CD14-positive monocyte (primary cell): ENCODE data around the gene RABL3. TPM values are rescaled to one million over a fixed set of nuclear protein-coding genes. Genes with fewer than 3 reads are reported as not detected.

Experiments used
- DNase-seq, 3 donors: peaks; one replicate each; pipeline ENCODE4 v3.0.0-alpha.2; 2011 to 2022
- H2AFZ ChIP-seq: 2 replicates; pipeline ENCODE4 v1.6.0; 2012; ENCODE audit warnings: mild to moderate bottlenecking, low read depth, low read length, inconsistent platforms; ENCODE audit not compliant: insufficient read depth, poor library complexity, severe bottlenecking
- H3K27ac ChIP-seq, 2 donors: 1 replicate in 1 of 2; 2 replicates in 1 of 2; pipeline ENCODE4 v1.5.1; 2012 to 2013; ENCODE audit warnings: low read length in 2 of 2, control low read depth in 1 of 2, inconsistent platforms in 1 of 2, low read depth in 1 of 2, mild to moderate bottlenecking in 1 of 2
- H3K27me3 ChIP-seq, 2 donors: one replicate each; pipeline versions ENCODE4 v1.6.0 to v1.6.1; 2011 to 2013; ENCODE audit warnings: low read length in 2 of 2; ENCODE audit not compliant: control insufficient read depth in 2 of 2, insufficient read depth in 2 of 2
- H3K36me3 ChIP-seq, 2 donors: replicated peaks in 1 of 2; 1 replicate in 1 of 2; 2 replicates in 1 of 2; pipeline versions ENCODE4 v1.5.1 to v1.6.1; 2012 to 2013; ENCODE audit warnings: low read length in 2 of 2, control low read depth in 1 of 2, inconsistent platforms in 1 of 2, mild to moderate bottlenecking in 1 of 2; ENCODE audit not compliant: insufficient read depth in 2 of 2, control insufficient read depth in 1 of 2
- H3K4me1 ChIP-seq, 2 donors: 1 replicate in 1 of 2; 2 replicates in 1 of 2; pipeline versions ENCODE4 v1.5.1 to v1.6.1; 2012 to 2013; ENCODE audit warnings: low read length in 2 of 2, control low read depth in 1 of 2, inconsistent platforms in 1 of 2, mild to moderate bottlenecking in 1 of 2, moderate library complexity in 1 of 2; ENCODE audit not compliant: insufficient read depth in 2 of 2, control insufficient read depth in 1 of 2
- H3K4me2 ChIP-seq: replicated peaks from 2 replicates; pipeline ENCODE3; 2012; ENCODE audit warnings: low read length, moderate library complexity, mild to moderate bottlenecking; ENCODE audit not compliant: poor library complexity, severe bottlenecking; ENCODE audit errors: extremely low read depth
- H3K4me3 ChIP-seq, 3 experiments: fragments of 200-600 bp in 1 of 3; sonication (generic) in 1 of 3; replicated peaks in 1 of 3; 1 replicate in 2 of 3; 2 replicates in 1 of 3; pipeline ENCODE4 v1.5.1; 2011 to 2013; ENCODE audit warnings: low read length in 3 of 3, mild to moderate bottlenecking in 3 of 3, control low read depth in 2 of 3, low read depth in 2 of 3, inconsistent platforms in 1 of 3, moderate library complexity in 1 of 3
- H3K79me2 ChIP-seq: 2 replicates; pipeline ENCODE4 v1.6.0; 2012; ENCODE audit warnings: mild to moderate bottlenecking, control low read depth, inconsistent platforms, low read length, moderate library complexity; ENCODE audit not compliant: insufficient read depth
- H3K9ac ChIP-seq: 2 replicates; pipeline ENCODE4 v1.6.0; 2017; ENCODE audit warnings: low read length, mild to moderate bottlenecking; ENCODE audit not compliant: insufficient read depth, poor library complexity, severe bottlenecking
- H3K9me3 ChIP-seq, 2 donors: replicated peaks in 1 of 2; 1 replicate in 1 of 2; 2 replicates in 1 of 2; pipeline versions ENCODE4 v1.5.1 to v1.6.1; 2012 to 2013; ENCODE audit warnings: low read length in 2 of 2, control low read depth in 1 of 2; ENCODE audit not compliant: control insufficient read depth in 1 of 2, insufficient read depth in 1 of 2
- H4K20me1 ChIP-seq: 2 replicates; pipeline ENCODE4 v1.6.0; 2012; ENCODE audit warnings: mild to moderate bottlenecking, low read length, control low read depth, moderate library complexity; ENCODE audit not compliant: insufficient read depth
- H3K27ac Mint-ChIP-seq, 7 donors: one replicate each; pipeline ENCODE4 v1.8.0; 2020; ENCODE audit warnings: mild to moderate bottlenecking in 7 of 7, mixed read lengths in 7 of 7, moderate library complexity in 6 of 7, inconsistent platforms in 2 of 7
- H3K27me3 Mint-ChIP-seq, 3 donors: one replicate each; pipeline ENCODE4 v1.8.0; 2021 to 2022; ENCODE audit warnings: low read depth in 3 of 3, mild to moderate bottlenecking in 3 of 3, mixed read lengths in 3 of 3, moderate library complexity in 3 of 3, inconsistent platforms in 1 of 3
- H3K36me3 Mint-ChIP-seq, 2 donors: one replicate each; pipeline ENCODE4 v1.8.0; 2020; ENCODE audit warnings: mixed read lengths in 2 of 2, inconsistent platforms in 1 of 2, mild to moderate bottlenecking in 1 of 2
- H3K4me1 Mint-ChIP-seq: one replicate; pipeline ENCODE4 v1.8.0; 2020; ENCODE audit warnings: mild to moderate bottlenecking, mixed read lengths
- H3K4me3 Mint-ChIP-seq, 2 donors: one replicate each; pipeline ENCODE4 v1.8.0; 2020; ENCODE audit warnings: mild to moderate bottlenecking in 2 of 2, mixed read lengths in 2 of 2, moderate library complexity in 1 of 2
- H3K9me3 Mint-ChIP-seq, 7 donors: one replicate each; pipeline ENCODE4 v1.8.0; 2020 to 2022; ENCODE audit warnings: mixed read lengths in 7 of 7, mild to moderate bottlenecking in 6 of 7, moderate library complexity in 6 of 7, inconsistent platforms in 2 of 7
- CTCF ChIP-seq: fragments of 200-600 bp; IDR thresholded peaks from one replicate; pipeline ENCODE4 v1.8.0; 2022; ENCODE audit warnings: antibody characterized with exemption, mild to moderate bottlenecking
- WGBS: methylation state at CpG from one replicate; pipeline ENCODE4 v1.1.5; 2013; ENCODE audit warnings: missing lambda C conversion rate; ENCODE audit not compliant: insufficient coverage; 5-methylcytosine and 5-hydroxymethylcytosine counted together
- intact Hi-C, 2 donors: fragments of 100-400 bp; cut with micrococcal nuclease; formaldehyde crosslinking; loops; one replicate each; pipeline versions ENCODE4 v1.15.0 to v1.15.1; 2023
- polyA plus RNA-seq, 3 donors: library from polyadenylated mRNA; depleted of rRNA in 1 of 3; unstranded in 2 of 3; stranded (reverse) in 1 of 3; fragments of 300-500 nt in 2 of 3; fragments of >200 nt in 1 of 3; fragmentation: Illumina TruSeq in 2 of 3; gene quantifications; 1 replicate in 2 of 3; 2 replicates in 1 of 3; pipeline ENCODE4 v1.2.3, GENCODE V29; 2012 to 2021

The RABL3 gene
- polyA plus RNA-seq, 3 donors: 2.0 to 14.9 (median 11.5) TPM

- Histone ChIP-seq H3K36me3 (peaks cover 12 to 14% of the 10 kb centered on the region in 2 donors), H3K9ac (no peak overlapping the region), H2AFZ (no peak overlapping the region), H3K4me2 (no peak overlapping the region), H3K4me1 (no peaks in the 10 kb centered on the region), H4K20me1 (peaks cover 51% of the 10 kb centered on the region), H3K27me3 (no peaks in the 10 kb centered on the region), H3K4me3 (no peak overlapping the region), H3K9me3 (no peaks in the 10 kb centered on the region), H3K79me2 (peaks cover 38% of the 10 kb centered on the region), H3K27ac (no peak overlapping the region)
- H3K9me3 Mint-ChIP-seq: no peaks in the 10 kb centered on the region
- intact Hi-C loops: no loop called here
- peaks cover 15 to 22% of the 10 kb centered on the region in 2 donors for H3K36me3 Mint-ChIP-seq
- no peak for DNase-seq
- peak overlapping the region in 2 of 7 donors; percentile 3 to 46 for H3K27ac Mint-ChIP-seq
- no peak overlapping the region for H3K4me3 Mint-ChIP-seq
- no peak for TF ChIP-seq CTCF
- peaks cover 3% of the 10 kb centered on the region for H3K4me1 Mint-ChIP-seq
- WGBS: no CpG with 5 or more reads among the region's 3 CpGs
- peaks cover 0 to 2% (median 0%) of the 10 kb centered on the region in 3 donors for H3K27me3 Mint-ChIP-seq
Observed at GRCh38 chr3:120766576-120766975, 24.3 kb upstream of the RABL3 start.

GRCh38 chr3:120765830-120766493 is 23.6 kb upstream of the RABL3 start:
- DNase-seq: no peak
- H3K27me3 Mint-ChIP-seq: peaks cover 0 to 2% (median 0%) of the 10 kb centered on the region in 3 donors
- H3K27me3 ChIP-seq: no peaks in the 10 kb centered on the region
- intact Hi-C loops: no loop called here
- peaks cover 38% of the 10 kb centered on the region for H3K79me2 ChIP-seq
- H3K4me1 ChIP-seq: no peaks in the 10 kb centered on the region
- H3K36me3 Mint-ChIP-seq: peaks cover 13 to 18% of the 10 kb centered on the region in 2 donors
- peaks cover 6 to 7% of the 10 kb centered on the region in 2 donors for H3K36me3 ChIP-seq
- no peak for TF ChIP-seq CTCF
- H3K9me3 ChIP-seq: no peaks in the 10 kb centered on the region
- no peak overlapping the region for H3K4me2 ChIP-seq
- no peak overlapping the region for H3K9ac ChIP-seq
- no peak overlapping the region for H3K27ac ChIP-seq
- H2AFZ ChIP-seq: no peak overlapping the region
- H3K4me1 Mint-ChIP-seq: peaks cover 3% of the 10 kb centered on the region
- no peaks in the 10 kb centered on the region for H3K9me3 Mint-ChIP-seq
- no peak overlapping the region for H3K4me3 ChIP-seq
- peaks cover 51% of the 10 kb centered on the region for H4K20me1 ChIP-seq
- peak overlapping the region in 1 of 7 donors; percentile 3 for H3K27ac Mint-ChIP-seq
- H3K4me3 Mint-ChIP-seq: no peak overlapping the region
